Measurements from ENCODE around the gene AGAP3.

- no peak for TF ChIP-seq POLR2A (IDR thresholded peaks at IDR 0.05; ENCODE audit: low read depth, low read length)
- no peak for TF ChIP-seq POLR2AphosphoS5 (IDR thresholded peaks at IDR 0.05; ENCODE audit: low read depth, low read length)
These were observed 101.4 kb downstream of the AGAP3 start for GRCh38 chr7:151187409-151188251.

Data from GM12892 (cell line).